Muscle layer of duodenum (tissue), 2 donors: ENCODE results near the gene COLQ.
"Not testable (repeated sequence)": the region's sequence is repeated elsewhere in the genome, so short reads cannot be mapped to it uniquely, and the experiment has no call there.

ENCODE experiments used
- H3K27ac ChIP-seq: one replicate; pipeline ENCODE4 v1.7.0; 2013; ENCODE audit warnings: mild to moderate bottlenecking, low read length
- H3K27me3 ChIP-seq: one replicate; pipeline ENCODE4 v1.7.0; 2013; ENCODE audit warnings: low read depth, mild to moderate bottlenecking, control low read depth, low read length
- H3K36me3 ChIP-seq, 2 donors: one replicate each; pipeline ENCODE4 v1.7.0; 2013; ENCODE audit warnings: low read length in 2 of 2, control low read depth in 1 of 2, mild to moderate bottlenecking in 1 of 2; ENCODE audit not compliant: insufficient read depth in 2 of 2, control insufficient read depth in 1 of 2
- H3K4me1 ChIP-seq, 2 donors: one replicate each; pipeline ENCODE4 v1.7.0; 2013; ENCODE audit warnings: low read length in 2 of 2, mild to moderate bottlenecking in 2 of 2, control low read depth in 1 of 2, moderate library complexity in 1 of 2; ENCODE audit not compliant: insufficient read depth in 2 of 2, control insufficient read depth in 1 of 2
- H3K4me3 ChIP-seq, 2 donors: one replicate each; pipeline ENCODE4 v1.7.0; 2013; ENCODE audit warnings: low read length in 2 of 2, low read depth in 1 of 2, mild to moderate bottlenecking in 1 of 2
- H3K9me3 ChIP-seq, 2 donors: one replicate each; pipeline ENCODE4 v1.7.0; 2013; ENCODE audit warnings: low read length in 2 of 2, control low read depth in 1 of 2, mild to moderate bottlenecking in 1 of 2; ENCODE audit not compliant: control insufficient read depth in 1 of 2
- donor health status: healthy.

COLQ gene

GRCh38 chr3:15470261-15470660 is 51.2 kb downstream of the COLQ start:
- Histone ChIP-seq H3K36me3 (peaks cover 0 to 8% of the 10 kb centered on the region in 2 donors), H3K4me1 (peaks cover 0 to 4% of the 10 kb centered on the region in 2 donors), H3K9me3 (no peaks in the 10 kb centered on the region), H3K4me3 (no peak overlapping the region), H3K27ac (no peak overlapping the region), H3K27me3 (no peaks in the 10 kb centered on the region)

DNA sequence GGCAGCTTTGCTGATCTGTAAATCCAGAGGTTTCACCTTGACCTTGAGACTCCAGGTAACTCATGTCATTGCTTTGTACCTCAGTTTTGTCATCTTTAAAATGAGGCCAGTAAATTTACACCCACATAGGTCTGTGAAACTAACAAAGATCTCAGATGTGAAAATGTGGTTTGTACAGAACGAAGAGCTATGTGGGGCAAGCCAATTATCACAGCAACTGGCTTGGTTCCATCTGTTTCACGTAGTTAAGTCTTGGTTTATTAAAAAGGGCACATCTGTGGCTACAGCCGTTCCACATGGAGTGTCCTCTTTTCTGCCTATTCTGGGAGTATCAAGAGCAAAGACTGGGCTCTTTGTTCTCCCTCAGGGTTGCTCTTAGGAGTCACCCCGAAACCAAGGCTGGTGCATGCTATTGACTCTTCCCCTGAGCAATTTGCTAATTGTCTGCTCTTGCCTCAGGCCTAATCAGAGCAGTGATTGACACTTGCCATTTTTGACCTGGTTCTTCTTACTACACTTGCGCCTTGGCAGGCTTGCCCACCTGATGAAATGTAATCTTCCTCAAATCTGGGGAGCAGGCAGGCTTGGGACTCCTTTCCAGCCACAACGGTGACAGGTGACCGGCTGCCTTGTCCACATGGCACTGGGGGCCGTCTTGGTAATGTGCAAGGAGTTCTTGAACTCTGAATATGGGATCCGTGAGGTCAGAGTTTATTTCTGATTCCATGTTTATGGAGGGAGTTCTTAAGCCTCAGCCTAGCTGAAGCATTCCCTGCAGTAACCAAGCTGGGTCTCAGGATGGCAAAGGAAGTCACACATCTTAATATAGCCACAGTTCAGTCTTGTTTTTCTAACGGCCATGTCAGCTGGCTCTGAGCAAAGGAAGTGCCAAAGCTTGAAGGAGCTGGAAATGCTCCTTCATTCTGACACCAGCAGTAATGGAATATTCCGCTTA is 54.0 kb downstream of the COLQ start:
- no peaks in the 10 kb centered on the region for H3K9me3 ChIP-seq
- H3K27me3 ChIP-seq, result no peaks in the 10 kb centered on the region
- no peak overlapping the region for H3K27ac ChIP-seq
- no peak overlapping the region for H3K4me3 ChIP-seq
- H3K36me3 ChIP-seq, result peaks cover 0 to 4% of the 10 kb centered on the region in 2 donors
- H3K4me1 ChIP-seq, result peaks cover 0 to 4% of the 10 kb centered on the region in 2 donors

GRCh38 chr3:15465876-15466585 is 55.5 kb downstream of the COLQ start:
- Histone ChIP-seq H3K9me3 (no peaks in the 10 kb centered on the region), H3K27ac (no peak overlapping the region), H3K4me3 (no peak overlapping the region), H3K36me3 (peaks cover 0 to 4% of the 10 kb centered on the region in 2 donors), H3K27me3 (no peaks in the 10 kb centered on the region), H3K4me1 (peaks cover 0 to 4% of the 10 kb centered on the region in 2 donors)

DNA sequence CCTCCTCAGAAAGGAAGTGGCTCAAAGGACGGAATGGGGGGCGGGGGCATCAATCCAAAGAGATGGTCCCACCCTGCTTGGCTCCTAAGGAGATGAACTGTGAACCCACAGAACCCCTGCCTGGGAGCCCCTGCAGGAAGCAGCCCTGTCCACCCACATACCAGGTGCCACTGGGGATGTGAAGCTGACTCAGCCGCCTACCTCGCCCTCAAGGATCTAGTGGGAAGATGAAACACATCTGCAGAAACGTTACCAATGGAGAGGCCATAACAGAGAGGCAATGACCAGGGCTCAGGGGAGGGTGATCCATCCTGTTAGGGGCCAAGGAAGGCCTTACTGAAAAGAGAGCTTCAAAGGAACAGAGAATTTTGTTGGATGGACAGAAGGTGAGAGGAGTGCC is 59.1 kb downstream of the COLQ start:
- Histone ChIP-seq H3K4me1 (no peaks in the 10 kb centered on the region), H3K36me3 (peaks cover 0 to 10% of the 10 kb centered on the region in 2 donors), H3K9me3 (no peaks in the 10 kb centered on the region), H3K4me3 (no peak overlapping the region), H3K27ac (no peak overlapping the region), H3K27me3 (no peaks in the 10 kb centered on the region)

- no peaks in the 10 kb centered on the region for H3K27me3 ChIP-seq
These were observed 60.5 kb downstream of the COLQ start for GRCh38 chr3:15460891-15461531.

DNA sequence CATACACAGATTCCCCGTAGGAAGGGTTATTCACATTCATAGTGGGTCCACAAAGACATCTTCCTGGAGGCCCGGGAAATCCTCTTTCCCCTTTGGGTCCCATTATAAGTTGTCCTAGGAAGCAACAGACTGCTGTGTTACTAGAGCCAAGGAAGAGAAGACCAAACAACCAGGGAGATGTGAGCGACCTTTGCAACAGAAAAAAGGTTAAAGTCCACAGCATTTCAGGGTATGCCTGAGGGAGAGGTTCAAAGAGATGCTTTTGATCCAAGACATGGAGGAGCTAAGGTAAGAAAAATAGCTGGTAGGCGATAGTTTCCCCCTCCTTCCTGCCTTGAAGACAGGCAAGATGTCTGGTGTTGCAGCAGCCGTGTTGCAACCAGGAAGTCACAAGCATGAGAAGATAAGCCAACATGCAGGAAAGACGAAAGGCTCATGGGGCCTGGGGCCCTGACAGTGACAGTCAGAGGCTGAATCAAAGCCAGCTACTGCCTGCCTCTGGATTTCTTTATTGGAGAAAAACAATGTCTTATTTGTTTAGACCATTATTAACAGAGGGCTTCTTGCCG is 63.2 kb downstream of the COLQ start:
- H3K4me3 ChIP-seq, result no peak overlapping the region
- H3K4me1 ChIP-seq, result no peaks in the 10 kb centered on the region
- H3K27ac ChIP-seq, result no peak overlapping the region
- no peaks in the 10 kb centered on the region for H3K9me3 ChIP-seq
- H3K27me3 ChIP-seq, result no peaks in the 10 kb centered on the region
- peaks cover 0 to 19% of the 10 kb centered on the region in 2 donors for H3K36me3 ChIP-seq

More at GRCh38 chr3:15460891-15461531, 60.5 kb downstream of the COLQ start:
- no peak overlapping the region for H3K4me3 ChIP-seq
- peaks cover 0 to 12% of the 10 kb centered on the region in 2 donors for H3K36me3 ChIP-seq
- no peaks in the 10 kb centered on the region for H3K9me3 ChIP-seq
- H3K4me1 ChIP-seq, result no peaks in the 10 kb centered on the region
- H3K27ac ChIP-seq, result no peak overlapping the region

- H3K9me3 ChIP-seq, H3K27me3 ChIP-seq, H3K27ac ChIP-seq, H3K4me3 ChIP-seq, H3K4me1 ChIP-seq: not testable (repeated sequence)
- peaks cover 0 to 20% of the 10 kb centered on the region in 2 donors for H3K36me3 ChIP-seq
These were observed 64.6 kb downstream of the COLQ start for GRCh38 chr3:15456915-15457314.

DNA sequence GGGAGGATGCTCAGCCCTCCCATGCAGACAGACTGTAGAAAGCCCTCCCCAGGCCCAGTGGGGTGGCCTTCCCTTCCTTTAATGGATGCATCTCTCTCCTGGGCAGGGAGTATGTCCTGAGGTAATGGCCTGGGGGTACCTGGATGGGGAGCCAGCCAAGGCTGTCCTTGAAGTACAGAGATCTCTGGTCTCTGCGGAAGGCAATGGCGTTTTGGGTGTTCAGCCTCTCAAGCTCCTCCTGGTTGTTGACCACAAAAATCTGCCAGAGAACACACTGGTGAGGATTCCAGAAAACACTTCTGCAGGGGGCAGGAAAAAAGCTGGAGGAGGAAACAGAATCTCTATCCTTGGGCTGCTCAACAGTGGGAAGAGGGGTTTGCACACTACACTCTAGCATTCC is 65.2 kb downstream of the COLQ start:
- H3K36me3 ChIP-seq, result peaks cover 0 to 23% of the 10 kb centered on the region in 2 donors
- no peaks in the 10 kb centered on the region for H3K27me3 ChIP-seq
- no peak overlapping the region for H3K27ac ChIP-seq
- no peak overlapping the region for H3K4me3 ChIP-seq
- no peaks in the 10 kb centered on the region for H3K4me1 ChIP-seq
- no peaks in the 10 kb centered on the region for H3K9me3 ChIP-seq

DNA sequence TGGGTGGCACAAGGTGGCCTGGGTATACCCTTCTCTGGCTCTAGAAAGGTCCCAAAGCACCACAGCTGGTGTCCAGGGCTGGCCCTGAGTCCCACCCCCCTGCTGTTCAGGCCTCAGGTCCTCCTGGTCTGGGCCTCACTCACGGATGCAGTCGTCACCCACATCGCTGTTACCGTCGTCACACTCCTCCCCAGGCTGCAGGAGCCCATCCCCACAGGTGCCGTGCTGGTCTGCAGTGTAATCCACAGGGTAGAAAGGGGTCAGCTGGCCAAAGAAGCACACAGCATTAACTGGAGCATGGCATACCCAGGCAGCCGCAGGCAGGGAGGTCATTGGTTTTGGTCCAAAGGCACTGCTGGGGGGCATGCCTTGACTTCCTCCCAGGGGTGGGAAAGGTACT is 65.8 kb downstream of the COLQ start:
- Histone ChIP-seq H3K4me3 (no peak overlapping the region), H3K27ac (no peak overlapping the region), H3K9me3 (no peaks in the 10 kb centered on the region), H3K4me1 (no peaks in the 10 kb centered on the region), H3K36me3 (peaks cover 0 to 29% of the 10 kb centered on the region in 2 donors), H3K27me3 (no peaks in the 10 kb centered on the region)

DNA sequence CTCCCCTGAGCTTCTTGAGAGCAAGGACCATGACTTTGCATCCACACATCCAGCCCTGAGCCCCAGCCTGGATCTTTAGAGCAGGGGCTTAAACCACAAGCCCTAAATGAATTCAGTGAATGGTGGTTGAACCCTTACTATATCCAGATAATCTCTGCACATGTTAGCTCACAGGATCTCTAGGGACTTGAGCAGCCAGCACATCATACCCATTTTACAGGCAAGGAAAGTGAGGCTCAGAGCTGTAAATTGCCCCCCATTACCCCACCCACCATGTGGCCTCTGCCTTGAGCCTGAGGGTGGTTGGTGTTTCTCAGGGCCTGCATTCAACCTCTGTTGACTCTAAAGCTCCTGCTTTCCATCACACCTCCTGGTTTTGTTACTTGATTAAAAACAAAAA is 66.5 kb downstream of the COLQ start:
- Histone ChIP-seq H3K27me3 (no peaks in the 10 kb centered on the region), H3K9me3 (no peaks in the 10 kb centered on the region), H3K4me3 (no peak overlapping the region), H3K27ac (no peak overlapping the region), H3K4me1 (no peaks in the 10 kb centered on the region), H3K36me3 (peaks cover 0 to 29% of the 10 kb centered on the region in 2 donors)
